GM04503 (cell line): ENCODE measurements around the gene TJP3.

Source experiments
- DNase-seq: peaks from one replicate; pipeline ENCODE4 v3.0.0-alpha.2; 2012; ENCODE audit warnings: low read depth

TJP3 gene

GRCh38 chr19:3783660-3784584, 75.7 kb downstream of the TJP3 start:
- no peak for DNase-seq

GRCh38 chr19:3784607-3785450, 76.6 kb downstream of the TJP3 start:
- no peak for DNase-seq

DNA sequence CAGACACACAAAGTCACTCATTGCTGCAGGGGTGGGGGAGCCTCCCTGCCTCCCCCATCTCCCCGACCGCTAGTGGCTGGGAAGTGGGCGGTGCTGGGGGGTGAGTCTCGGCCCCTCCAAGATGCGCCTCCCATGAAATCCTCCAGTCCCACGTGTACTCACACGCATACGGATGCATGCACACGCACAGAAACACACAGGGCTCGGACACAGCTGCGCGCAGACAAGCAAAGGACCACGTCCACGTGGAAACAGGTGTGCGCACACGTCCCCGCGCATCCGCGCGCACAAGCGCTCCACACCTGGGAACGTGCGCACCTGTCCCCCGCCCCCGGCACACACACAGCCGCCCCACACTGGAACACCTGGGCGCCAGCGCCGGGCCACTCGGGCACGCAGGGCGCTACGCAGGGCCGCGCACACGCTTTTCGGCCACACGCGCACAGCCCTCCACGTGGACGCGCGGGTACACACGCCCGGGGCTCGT, 77.3 kb downstream of the TJP3 start:
- no peak for DNase-seq

DNA sequence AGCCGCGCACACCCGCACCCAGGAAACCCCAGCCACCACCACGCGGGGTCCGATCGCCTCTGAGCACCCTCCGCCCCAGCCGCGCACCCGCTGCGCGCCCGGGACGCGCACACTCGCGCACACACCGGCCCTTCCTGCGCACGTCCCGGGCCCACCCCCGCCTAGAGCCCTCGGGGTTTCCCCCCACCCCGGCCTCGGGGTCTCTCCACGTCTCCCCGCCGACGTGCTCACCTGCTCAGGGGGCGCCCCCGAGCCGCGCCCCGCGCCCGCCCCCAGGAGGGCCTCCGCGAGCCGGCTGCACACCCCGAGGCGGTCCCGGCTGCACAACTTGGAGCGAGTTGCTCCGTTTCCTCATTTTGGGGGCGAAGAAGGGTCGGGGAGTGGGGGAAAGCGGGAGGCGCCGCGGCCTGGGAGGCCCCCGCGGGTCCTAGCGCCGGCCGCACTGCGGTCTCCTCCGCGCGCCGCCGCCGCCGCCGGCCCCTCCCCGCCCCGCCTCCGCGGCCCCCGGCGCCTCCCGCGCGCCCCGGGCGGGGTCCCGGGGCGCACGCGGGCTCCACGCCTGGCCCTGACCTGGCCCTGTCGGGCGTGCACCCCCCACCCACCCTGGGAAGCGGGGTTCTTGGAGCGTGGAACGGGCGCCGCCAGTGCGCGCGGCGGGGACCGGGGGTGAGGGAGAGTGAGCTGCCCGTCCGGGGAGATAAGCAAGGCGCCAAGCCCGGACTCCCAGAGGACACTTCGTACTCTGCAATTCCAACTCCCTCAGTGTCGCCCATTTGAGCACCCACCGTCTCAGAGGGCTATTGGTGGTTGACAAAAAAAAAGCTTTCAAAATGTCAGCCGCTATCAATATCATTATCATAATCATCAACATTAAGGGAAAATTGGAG, 78.0 kb downstream of the TJP3 start, which contains the start of gene MATK:
Gene MATK, minus strand, starts transcription at position 444 of the 887 bp plus-strand sequence. CDS start 1,246 bp downstream, outside the sequence.
- no peak for DNase-seq

DNA sequence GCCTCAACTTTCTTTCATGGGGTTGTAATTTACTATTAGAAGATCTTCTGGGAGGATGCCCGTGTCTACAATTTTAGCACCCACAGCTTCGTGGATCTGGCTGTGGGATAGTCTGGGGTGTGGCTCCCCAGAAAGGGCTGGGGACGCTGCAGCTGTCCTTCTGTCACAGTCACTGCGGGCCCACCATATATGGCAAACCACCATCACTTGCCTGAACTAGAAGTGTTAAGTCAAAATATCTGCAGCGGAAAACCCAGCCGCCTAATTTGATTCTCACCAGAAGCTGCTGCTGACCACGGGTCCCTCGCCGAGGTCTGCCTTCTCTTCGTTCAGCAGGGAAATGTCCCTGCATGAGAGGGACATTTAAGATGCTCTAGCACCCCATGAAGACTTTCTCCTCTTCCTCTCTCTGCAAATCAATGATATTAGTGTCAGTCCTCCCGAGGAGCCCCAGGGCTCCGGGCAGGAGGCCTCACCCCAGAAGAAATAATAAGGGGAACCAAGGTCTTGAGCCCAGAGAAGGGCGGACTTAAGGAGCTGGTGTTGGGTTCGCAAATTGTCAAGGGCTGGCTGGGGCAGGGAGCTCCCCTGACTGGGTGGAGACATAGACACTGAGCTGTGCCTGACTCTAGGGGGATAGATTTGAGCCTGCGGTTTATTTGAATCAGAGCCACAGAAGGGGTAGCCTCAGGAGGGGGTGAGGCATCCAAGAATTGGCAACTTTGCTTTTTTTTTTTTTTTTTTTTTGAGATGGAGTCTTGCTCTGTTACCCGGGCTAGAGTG, 81.0 kb downstream of the TJP3 start:
- DNase-seq, result no peak

DNA sequence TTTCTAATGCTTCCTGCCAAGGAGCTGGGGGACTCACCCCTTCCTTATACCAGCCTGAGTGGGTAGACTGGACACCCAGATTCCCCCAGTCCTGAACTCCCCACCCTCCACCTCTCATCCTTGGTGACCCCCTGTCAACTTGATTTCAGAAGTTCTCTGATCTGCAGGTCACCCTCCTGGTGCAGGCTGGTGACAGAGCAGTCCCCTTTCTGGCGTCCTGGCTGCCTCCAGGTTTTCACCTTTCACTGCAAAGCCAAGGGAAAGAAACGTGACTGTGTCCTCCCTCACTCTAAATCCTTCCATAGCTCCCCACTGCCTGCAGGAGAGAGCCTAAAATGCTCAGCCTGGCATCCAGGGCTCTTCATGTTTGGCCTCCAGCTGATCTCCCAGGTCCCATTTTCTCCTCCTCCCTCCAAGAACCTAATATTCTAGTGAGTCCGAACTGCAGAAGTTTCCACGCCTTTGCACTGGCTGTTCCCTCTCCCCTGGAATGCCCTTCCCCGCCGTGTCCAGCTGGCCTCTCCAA, 82.1 kb downstream of the TJP3 start:
- no peak for DNase-seq

DNA sequence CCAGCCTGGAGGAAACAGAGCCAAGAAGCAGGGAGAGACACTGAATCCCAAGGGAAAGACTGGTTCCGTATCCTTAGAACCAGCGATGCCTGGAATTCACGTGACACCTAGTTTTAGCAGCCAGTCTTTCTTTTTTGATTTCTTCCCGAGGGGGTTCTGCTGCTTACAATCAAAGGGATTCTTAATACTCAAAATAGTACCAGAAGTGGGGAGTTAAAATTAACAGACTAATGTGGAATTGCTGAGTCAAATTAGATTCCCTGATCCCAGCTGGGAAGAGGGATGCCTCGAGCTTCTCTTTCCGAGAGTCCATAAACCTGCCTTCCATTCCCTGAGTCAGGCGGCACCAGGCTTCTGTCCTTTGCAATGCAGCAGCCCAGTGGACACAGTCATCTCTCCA, 82.8 kb downstream of the TJP3 start:
- no peak for DNase-seq

- DNase-seq, result no peak
Observed at GRCh38 chr19:3792114-3792513, 83.9 kb downstream of the TJP3 start.

- no peak for DNase-seq
Observed at GRCh38 chr19:3793799-3794198, 85.6 kb downstream of the TJP3 start.

DNA sequence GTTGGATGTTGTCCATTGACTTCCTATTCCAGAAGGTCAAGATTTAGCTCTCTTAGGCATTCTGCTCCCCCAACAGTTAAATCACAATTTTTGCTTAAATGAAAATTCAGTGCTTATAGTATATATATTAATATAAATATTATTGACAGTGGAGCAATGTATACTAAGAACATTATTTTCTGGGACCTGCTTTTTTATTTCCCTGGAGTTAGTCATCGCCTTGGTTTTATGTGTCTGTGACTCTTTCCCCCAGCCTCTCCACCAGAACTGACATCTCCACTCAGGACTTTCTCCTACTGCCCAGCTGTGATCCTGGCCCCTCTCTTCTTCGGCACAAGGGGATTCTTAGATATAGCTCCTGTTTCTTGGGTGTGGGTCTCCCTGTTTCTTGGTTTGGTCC, 88.2 kb downstream of the TJP3 start:
- DNase-seq, result no peak

GRCh38 chr19:3798137-3798536, 90.0 kb downstream of the TJP3 start:
- no peak for DNase-seq
